AG09309 (cell line): ENCODE results near the gene SLC22A8.

Experiments used
- DNase-seq: peaks from one replicate; pipeline ENCODE4 v3.0.0-alpha.2; 2010; ENCODE audit warnings: low read depth
- H3K4me3 ChIP-seq: 2 replicates; pipeline ENCODE4 v1.5.1; 2011; ENCODE audit warnings: mild to moderate bottlenecking, low read depth, low read length, moderate library complexity; ENCODE audit not compliant: control insufficient read depth
- CTCF ChIP-seq: IDR thresholded peaks from 2 replicates; pipeline ENCODE4 v1.5.1; 2011; ENCODE audit warnings: mild to moderate bottlenecking, low read depth, low read length, inconsistent platforms; ENCODE audit not compliant: insufficient read depth, control insufficient read depth; ENCODE audit errors: missing control alignments

The SLC22A8 gene

GRCh38 chr11:63012430-63012829 is 3.2 kb downstream of the SLC22A8 start:
- TF ChIP-seq CTCF = no peak
- no peak overlapping the region for H3K4me3 ChIP-seq
- DNase-seq = no peak

- H3K4me3 ChIP-seq = no peak overlapping the region
- no peak for TF ChIP-seq CTCF
- no peak for DNase-seq
Measured at GRCh38 chr11:63010934-63011439, 4.7 kb downstream of the SLC22A8 start.

GRCh38 chr11:63007920-63008319 is 7.7 kb downstream of the SLC22A8 start:
- H3K4me3 ChIP-seq = no peak overlapping the region
- TF ChIP-seq CTCF = no peak
- no peak for DNase-seq

GRCh38 chr11:63001456-63001855 is 14.2 kb downstream of the SLC22A8 start:
- DNase-seq = no peak
- H3K4me3 ChIP-seq = no peak overlapping the region
- no peak for TF ChIP-seq CTCF

- TF ChIP-seq CTCF = no peak
- DNase-seq = no peak
- H3K4me3 ChIP-seq = no peak overlapping the region
Measured at GRCh38 chr11:62999649-63000048, 16.0 kb downstream of the SLC22A8 start.

- no peak for TF ChIP-seq CTCF
- no peak for DNase-seq
- no peak overlapping the region for H3K4me3 ChIP-seq
Measured at GRCh38 chr11:62999156-62999555, 16.5 kb downstream of the SLC22A8 start.

GRCh38 chr11:62996271-62996670 is 19.4 kb downstream of the SLC22A8 start:
- no peak for TF ChIP-seq CTCF
- no peak overlapping the region for H3K4me3 ChIP-seq
- DNase-seq = no peak
